Osteocyte (in vitro differentiated cells): ENCODE results near the gene RAP1GAP. TPM values are rescaled to one million over a fixed set of nuclear protein-coding genes. Genes with fewer than 3 reads are reported as not detected.

Source experiments
- DNase-seq: peaks from one replicate; pipeline ENCODE4 v3.0.0; 2021; ENCODE audit warnings: mixed read lengths; ENCODE audit not compliant: unreplicated experiment; ENCODE audit errors: extremely low spot score
- H3K27ac Mint-ChIP-seq: one replicate; pipeline ENCODE4 v1.8.0; 2021; ENCODE audit warnings: mild to moderate bottlenecking, mixed read lengths; ENCODE audit not compliant: unreplicated experiment
- H3K27me3 Mint-ChIP-seq: one replicate; pipeline ENCODE4 v1.8.0; 2021; ENCODE audit warnings: mixed read lengths; ENCODE audit not compliant: unreplicated experiment
- H3K36me3 Mint-ChIP-seq: one replicate; pipeline ENCODE4 v1.8.0; 2021; ENCODE audit warnings: mixed read lengths; ENCODE audit not compliant: unreplicated experiment
- H3K4me1 Mint-ChIP-seq: one replicate; pipeline ENCODE4 v1.8.0; 2021; ENCODE audit warnings: mixed read lengths; ENCODE audit not compliant: unreplicated experiment
- H3K4me3 Mint-ChIP-seq: one replicate; pipeline ENCODE4 v1.8.0; 2021; ENCODE audit warnings: mild to moderate bottlenecking, moderate library complexity, mixed read lengths; ENCODE audit not compliant: unreplicated experiment
- H3K9me3 Mint-ChIP-seq: one replicate; pipeline ENCODE4 v1.8.0; 2021; ENCODE audit warnings: mixed read lengths; ENCODE audit not compliant: unreplicated experiment
- total RNA-seq: library from RNA; stranded (reverse); gene quantifications from 2 replicates; pipeline ENCODE4 v1.2.1, GENCODE V29; 2021
- TF ChIP-seq, protein P1 (sequence below): fragments of 200-600 bp; sonication (generic); IDR thresholded peaks from 2 replicates; pipeline ENCODE4 v1.5.0; 2021; ENCODE audit warnings: antibody characterized with exemption, mild to moderate bottlenecking, moderate library complexity

The RAP1GAP gene
- total RNA-seq, 1 donor from 2014 or later, result 3.5 TPM

DNA sequence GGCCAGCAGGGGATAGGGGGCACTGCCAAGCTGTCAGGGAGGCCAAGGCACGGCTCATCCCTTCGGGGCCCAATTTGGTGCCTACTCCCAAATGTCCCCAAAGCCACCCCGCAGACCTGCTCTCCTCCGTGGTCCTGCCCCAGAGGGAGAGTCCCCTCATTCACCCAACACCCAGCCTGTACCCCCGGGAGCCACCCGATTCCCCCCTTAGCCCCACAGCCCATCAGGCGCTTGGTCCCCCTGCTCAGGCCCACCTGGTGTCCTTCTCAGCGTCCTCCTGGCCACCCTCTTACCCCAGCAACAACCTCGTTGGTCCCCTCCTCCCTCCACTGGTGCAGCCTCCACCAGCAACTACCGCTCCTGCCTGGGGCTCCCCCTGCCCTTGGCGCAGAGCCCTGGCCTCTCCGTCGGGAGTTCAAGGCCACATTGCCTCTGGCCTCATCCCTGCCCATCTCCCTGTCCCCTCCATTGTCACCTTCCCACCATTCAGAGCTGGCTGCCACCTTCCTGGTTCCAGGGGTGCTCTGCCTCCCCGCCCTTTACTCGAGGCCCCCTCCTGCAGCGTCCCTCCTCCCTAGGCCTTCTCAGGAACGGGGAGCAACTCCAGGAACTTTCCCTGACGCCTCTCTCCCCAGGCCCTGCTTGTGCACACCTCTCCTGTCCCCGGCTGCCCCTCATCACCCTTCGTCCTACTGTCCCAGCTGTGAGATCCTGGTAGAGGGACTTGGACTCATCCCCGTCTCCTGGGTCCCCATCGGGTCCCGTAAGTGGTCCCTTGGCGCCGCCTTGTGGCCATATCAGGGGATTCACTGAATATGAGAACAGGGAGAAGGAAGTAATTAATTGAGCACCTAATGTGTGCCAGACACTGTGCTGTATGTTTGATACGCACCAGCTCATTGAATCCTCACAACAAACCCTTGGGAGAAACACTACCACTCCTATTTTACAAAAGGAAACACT lies 73.9 kb downstream of the RAP1GAP start:
- no peak overlapping the region for H3K4me3 Mint-ChIP-seq
- DNase-seq, result no peak
- TF ChIP-seq, protein P1, sequence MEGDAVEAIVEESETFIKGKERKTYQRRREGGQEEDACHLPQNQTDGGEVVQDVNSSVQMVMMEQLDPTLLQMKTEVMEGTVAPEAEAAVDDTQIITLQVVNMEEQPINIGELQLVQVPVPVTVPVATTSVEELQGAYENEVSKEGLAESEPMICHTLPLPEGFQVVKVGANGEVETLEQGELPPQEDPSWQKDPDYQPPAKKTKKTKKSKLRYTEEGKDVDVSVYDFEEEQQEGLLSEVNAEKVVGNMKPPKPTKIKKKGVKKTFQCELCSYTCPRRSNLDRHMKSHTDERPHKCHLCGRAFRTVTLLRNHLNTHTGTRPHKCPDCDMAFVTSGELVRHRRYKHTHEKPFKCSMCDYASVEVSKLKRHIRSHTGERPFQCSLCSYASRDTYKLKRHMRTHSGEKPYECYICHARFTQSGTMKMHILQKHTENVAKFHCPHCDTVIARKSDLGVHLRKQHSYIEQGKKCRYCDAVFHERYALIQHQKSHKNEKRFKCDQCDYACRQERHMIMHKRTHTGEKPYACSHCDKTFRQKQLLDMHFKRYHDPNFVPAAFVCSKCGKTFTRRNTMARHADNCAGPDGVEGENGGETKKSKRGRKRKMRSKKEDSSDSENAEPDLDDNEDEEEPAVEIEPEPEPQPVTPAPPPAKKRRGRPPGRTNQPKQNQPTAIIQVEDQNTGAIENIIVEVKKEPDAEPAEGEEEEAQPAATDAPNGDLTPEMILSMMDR, result peak; percentile 77
- H3K4me1 Mint-ChIP-seq, result peaks cover 16% of the 10 kb centered on the region
- H3K27ac Mint-ChIP-seq, result no peak overlapping the region
- H3K9me3 Mint-ChIP-seq, result no peaks in the 10 kb centered on the region
- H3K36me3 Mint-ChIP-seq, result no peaks in the 10 kb centered on the region
- H3K27me3 Mint-ChIP-seq, result peaks cover 6% of the 10 kb centered on the region

DNA sequence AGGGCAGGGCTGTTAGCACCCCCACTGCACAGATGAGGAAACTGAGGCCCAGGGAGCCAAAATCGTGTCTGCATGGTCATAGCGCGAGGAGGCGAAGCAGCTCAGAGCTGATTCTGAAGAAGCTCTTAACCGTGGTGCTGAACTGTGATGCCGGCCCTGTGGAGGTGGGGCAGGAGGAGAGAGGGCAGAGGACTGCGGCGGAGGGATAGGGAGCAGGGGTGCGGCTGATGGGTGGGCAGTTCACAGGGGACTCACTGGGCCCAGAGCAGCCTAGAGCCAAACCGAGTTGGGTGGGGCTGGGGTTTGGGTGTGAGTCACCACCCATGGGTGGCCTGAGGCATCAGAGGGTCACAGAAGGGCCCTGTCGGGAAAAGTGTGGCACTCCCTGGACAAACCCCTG lies 74.7 kb downstream of the RAP1GAP start:
- Mint-ChIP-seq H3K36me3 (no peaks in the 10 kb centered on the region), H3K27me3 (no peaks in the 10 kb centered on the region), H3K4me3 (no peak overlapping the region), H3K9me3 (no peaks in the 10 kb centered on the region), H3K27ac (no peak overlapping the region), H3K4me1 (peaks cover 16% of the 10 kb centered on the region)
- DNase-seq, result no peak
- TF ChIP-seq, protein P1, result no peak

DNA sequence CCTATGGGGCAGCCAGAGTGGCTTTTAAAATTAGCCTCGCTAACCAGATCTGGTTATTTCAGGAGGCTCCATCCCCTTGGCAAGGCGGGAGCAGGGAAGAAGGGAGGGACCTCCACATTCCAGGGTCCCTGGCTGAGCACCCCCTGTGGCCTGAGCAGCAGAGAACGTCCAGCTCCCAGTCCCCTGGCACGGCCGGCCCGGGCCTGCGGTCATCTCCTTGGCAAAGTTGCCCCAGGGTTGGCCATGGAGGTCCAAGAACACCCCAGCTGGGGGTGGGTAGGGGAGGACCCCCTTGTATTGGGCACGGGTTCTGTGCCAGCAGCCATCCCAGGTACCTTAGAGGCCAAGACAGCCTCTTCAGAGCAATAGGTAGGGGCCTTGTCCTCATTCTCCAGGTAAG lies 75.9 kb downstream of the RAP1GAP start:
- TF ChIP-seq, protein P1, result no peak
- Mint-ChIP-seq H3K36me3 (no peaks in the 10 kb centered on the region), H3K27ac (no peak overlapping the region)

DNA sequence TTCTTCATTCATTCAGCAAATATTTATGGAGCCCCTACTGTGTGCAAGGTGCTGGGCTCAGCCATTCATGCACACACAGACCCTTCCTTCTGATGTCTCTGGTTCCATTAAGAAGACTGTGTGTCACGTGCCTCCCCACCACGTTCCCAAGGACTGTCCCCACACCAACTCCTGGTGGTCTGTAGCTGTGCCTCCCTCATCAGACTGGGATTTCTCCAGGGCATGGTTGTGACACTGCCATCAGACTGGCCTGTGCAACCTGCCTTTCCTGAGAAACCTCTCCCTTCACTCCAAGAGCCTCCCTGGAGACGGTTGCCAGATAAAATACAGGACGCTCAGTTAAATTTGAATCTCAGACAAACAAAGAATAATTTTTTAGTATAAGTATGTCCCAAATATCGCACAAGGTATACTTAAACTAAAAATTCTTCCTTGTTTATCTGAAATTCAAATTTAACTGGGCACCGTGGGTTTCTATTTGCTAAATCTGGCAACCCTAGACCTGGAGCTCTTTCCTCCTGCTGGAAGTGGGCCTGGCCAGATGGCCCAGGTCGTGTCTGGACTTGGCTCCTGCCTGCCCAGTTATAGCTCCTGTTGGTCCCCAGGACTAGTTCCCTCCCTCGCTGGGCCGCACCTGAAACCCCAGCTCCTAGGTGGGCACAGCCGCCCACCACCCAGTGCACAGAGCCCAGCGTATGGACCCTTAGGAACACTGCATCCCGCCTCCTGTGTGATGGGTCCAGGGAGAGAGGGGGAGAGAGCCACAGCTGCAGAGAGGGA lies 76.9 kb downstream of the RAP1GAP start:
- no peaks in the 10 kb centered on the region for H3K9me3 Mint-ChIP-seq
- DNase-seq, result no peak
- H3K4me3 Mint-ChIP-seq, result no peak overlapping the region
- H3K27ac Mint-ChIP-seq, result no peak overlapping the region
- TF ChIP-seq, protein P1, result no peak
- H3K27me3 Mint-ChIP-seq, result no peaks in the 10 kb centered on the region
- H3K4me1 Mint-ChIP-seq, result peaks cover 21% of the 10 kb centered on the region
- no peaks in the 10 kb centered on the region for H3K36me3 Mint-ChIP-seq

More for the DNA sequence above, 75.9 kb downstream of the RAP1GAP start:
- Mint-ChIP-seq H3K9me3 (no peaks in the 10 kb centered on the region), H3K4me1 (peaks cover 16% of the 10 kb centered on the region), H3K27me3 (no peaks in the 10 kb centered on the region), H3K4me3 (no peak overlapping the region)
- DNase-seq, result no peak

DNA sequence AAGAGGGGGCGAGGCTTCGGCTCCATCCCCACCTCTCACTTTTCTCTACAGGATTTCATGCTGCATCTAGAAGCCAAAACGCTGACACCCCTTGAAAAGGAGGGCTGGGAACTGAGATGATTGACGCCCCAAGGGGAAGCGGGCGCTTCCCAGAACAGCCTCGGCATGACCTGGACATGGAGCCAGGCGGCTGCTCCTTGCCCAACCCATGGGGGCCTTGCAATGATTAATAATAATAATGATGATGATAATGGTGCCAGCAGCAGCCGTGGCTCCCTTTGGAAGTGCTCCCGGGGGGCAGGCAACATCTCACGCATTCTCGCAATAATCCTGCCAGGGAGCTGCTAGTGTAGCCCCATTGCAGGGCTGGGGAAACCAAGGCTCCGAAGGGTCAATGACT lies 78.2 kb downstream of the RAP1GAP start:
- no peaks in the 10 kb centered on the region for H3K9me3 Mint-ChIP-seq
- no peak for DNase-seq
- H3K27me3 Mint-ChIP-seq, result no peaks in the 10 kb centered on the region
- no peak overlapping the region for H3K27ac Mint-ChIP-seq
- TF ChIP-seq, protein P1, result no peak
- peaks cover 32% of the 10 kb centered on the region for H3K4me1 Mint-ChIP-seq
- no peaks in the 10 kb centered on the region for H3K36me3 Mint-ChIP-seq
- H3K4me3 Mint-ChIP-seq, result no peak overlapping the region
